ENCODE results near the gene TMLHE.

- TF ChIP-seq EGR1 (IDR thresholded peaks at IDR 0.05), result no peak
- TF ChIP-seq EP300 (IDR thresholded peaks at IDR 0.05; ENCODE audit: borderline replicate concordance), result no peak
- no peak for TF ChIP-seq TAF1 (IDR thresholded peaks at IDR 0.05; ENCODE audit: low read depth)
- TF ChIP-seq ZBTB7A (IDR thresholded peaks at IDR 0.05; ENCODE audit: low read depth), result no peak
- no peak for TF ChIP-seq NFIC (IDR thresholded peaks at IDR 0.05)
- no peak for TF ChIP-seq YY1 (IDR thresholded peaks at IDR 0.05; ENCODE audit: low read depth)
- no peak for TF ChIP-seq RAD21 (IDR thresholded peaks at IDR 0.05; ENCODE audit: low read depth)
- TF ChIP-seq, protein P1, sequence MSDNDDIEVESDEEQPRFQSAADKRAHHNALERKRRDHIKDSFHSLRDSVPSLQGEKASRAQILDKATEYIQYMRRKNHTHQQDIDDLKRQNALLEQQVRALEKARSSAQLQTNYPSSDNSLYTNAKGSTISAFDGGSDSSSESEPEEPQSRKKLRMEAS (IDR thresholded peaks at IDR 0.05), result no peak
Observed at GRCh38 chrX:155441097-155441496, 171.7 kb downstream of the TMLHE start.

Data from Ishikawa (cell line).